Measurements from ENCODE around the gene HOXA1.

Gene HOXA1

GRCh38 chr7:27073076-27073475 is 22.7 kb downstream of the HOXA1 start:
- no peak overlapping the region for H3K4me3 ChIP-seq (ENCODE audit: control insufficient read depth, low read depth, low read length)
- TF ChIP-seq, protein P1, sequence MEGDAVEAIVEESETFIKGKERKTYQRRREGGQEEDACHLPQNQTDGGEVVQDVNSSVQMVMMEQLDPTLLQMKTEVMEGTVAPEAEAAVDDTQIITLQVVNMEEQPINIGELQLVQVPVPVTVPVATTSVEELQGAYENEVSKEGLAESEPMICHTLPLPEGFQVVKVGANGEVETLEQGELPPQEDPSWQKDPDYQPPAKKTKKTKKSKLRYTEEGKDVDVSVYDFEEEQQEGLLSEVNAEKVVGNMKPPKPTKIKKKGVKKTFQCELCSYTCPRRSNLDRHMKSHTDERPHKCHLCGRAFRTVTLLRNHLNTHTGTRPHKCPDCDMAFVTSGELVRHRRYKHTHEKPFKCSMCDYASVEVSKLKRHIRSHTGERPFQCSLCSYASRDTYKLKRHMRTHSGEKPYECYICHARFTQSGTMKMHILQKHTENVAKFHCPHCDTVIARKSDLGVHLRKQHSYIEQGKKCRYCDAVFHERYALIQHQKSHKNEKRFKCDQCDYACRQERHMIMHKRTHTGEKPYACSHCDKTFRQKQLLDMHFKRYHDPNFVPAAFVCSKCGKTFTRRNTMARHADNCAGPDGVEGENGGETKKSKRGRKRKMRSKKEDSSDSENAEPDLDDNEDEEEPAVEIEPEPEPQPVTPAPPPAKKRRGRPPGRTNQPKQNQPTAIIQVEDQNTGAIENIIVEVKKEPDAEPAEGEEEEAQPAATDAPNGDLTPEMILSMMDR (IDR thresholded peaks at IDR 0.05; ENCODE audit: control insufficient read depth, insufficient read depth, low read depth, low read length, missing control alignments), result no peak
- no peak for DNase-seq (ENCODE audit: low read depth)

GRCh38 chr7:27071622-27072390 is 24.0 kb downstream of the HOXA1 start:
- TF ChIP-seq, protein P1 (IDR thresholded peaks at IDR 0.05; ENCODE audit: control insufficient read depth, insufficient read depth, low read depth, low read length, missing control alignments), result no peak
- DNase-seq (ENCODE audit: low read depth), result no peak
- H3K4me3 ChIP-seq (ENCODE audit: control insufficient read depth, low read depth, low read length), result no peak overlapping the region

DNA sequence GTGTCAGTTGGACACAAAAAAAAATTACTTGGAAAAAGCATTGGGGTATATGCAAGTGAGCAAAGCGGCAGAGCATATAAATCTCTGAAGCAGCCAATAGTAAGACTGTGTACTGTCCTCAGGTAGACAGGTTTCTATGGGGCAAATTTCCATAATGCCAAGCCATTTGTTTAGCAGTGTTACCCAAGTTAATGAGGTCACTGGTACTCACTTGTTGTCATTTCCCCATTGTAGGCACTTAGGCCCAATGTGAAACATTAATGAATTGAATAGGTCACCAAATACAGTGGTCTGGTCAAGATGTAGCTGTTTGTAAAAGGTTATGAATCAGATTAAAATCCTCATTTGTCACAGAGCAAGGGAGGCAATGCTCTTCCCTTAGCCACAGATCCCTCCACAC is 27.5 kb downstream of the HOXA1 start:
- TF ChIP-seq, protein P1 (IDR thresholded peaks at IDR 0.05; ENCODE audit: control insufficient read depth, insufficient read depth, low read depth, low read length, missing control alignments), result no peak
- no peak overlapping the region for H3K4me3 ChIP-seq (ENCODE audit: control insufficient read depth, low read depth, low read length)
- no peak for DNase-seq (ENCODE audit: low read depth)

DNA sequence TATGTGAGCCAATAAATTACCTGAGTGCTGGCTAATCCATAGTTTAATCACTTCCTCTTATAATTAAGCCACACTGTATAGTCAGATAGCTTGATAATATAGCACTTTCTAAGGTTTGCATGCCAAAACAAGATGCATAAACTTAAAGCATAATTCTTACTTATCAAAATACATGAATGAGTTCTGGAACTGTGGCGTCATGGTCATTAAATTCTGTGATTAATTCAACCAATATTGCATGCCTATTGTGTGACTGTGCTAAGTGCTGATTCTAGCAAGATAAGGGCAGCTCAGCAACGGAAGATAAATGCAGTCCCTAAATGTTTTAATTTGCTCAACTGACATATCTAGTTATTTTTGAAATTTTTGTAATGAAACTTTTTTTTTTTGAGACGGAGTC is 29.7 kb downstream of the HOXA1 start:
- TF ChIP-seq, protein P1 (IDR thresholded peaks at IDR 0.05; ENCODE audit: control insufficient read depth, insufficient read depth, low read depth, low read length, missing control alignments), result no peak
- H3K4me3 ChIP-seq (ENCODE audit: control insufficient read depth, low read depth, low read length), result no peak overlapping the region
- peak; percentile 66 for DNase-seq (ENCODE audit: low read depth)

- DNase-seq (ENCODE audit: low read depth), result no peak
- no peak overlapping the region for H3K4me3 ChIP-seq (ENCODE audit: control insufficient read depth, low read depth, low read length)
- TF ChIP-seq, protein P1 (IDR thresholded peaks at IDR 0.05; ENCODE audit: control insufficient read depth, insufficient read depth, low read depth, low read length, missing control alignments), result no peak
Observed at GRCh38 chr7:27065709-27066108, 30.1 kb downstream of the HOXA1 start.

- TF ChIP-seq, protein P1 (IDR thresholded peaks at IDR 0.05; ENCODE audit: control insufficient read depth, insufficient read depth, low read depth, low read length, missing control alignments), result no peak
- no peak overlapping the region for H3K4me3 ChIP-seq (ENCODE audit: control insufficient read depth, low read depth, low read length)
- no peak for DNase-seq (ENCODE audit: low read depth)
Observed at GRCh38 chr7:27064661-27065060, 31.1 kb downstream of the HOXA1 start.

Data from AG09309 (cell line).